HepG2 (cell line): ENCODE measurements around the gene GFER. TPM values are rescaled to one million over a fixed set of nuclear protein-coding genes. Genes with fewer than 3 reads are reported as not detected.

Source experiments
- BORCS8-MEF2B ChIP-seq: sonication (generic); formaldehyde crosslinking; IDR thresholded peaks from 2 replicates; pipeline ENCODE4 v1.8.0; 2022; ENCODE audit warnings: mild to moderate bottlenecking, missing genetic modification reagents
- CEBPZ ChIP-seq: IDR thresholded peaks from 2 replicates; pipeline ENCODE4 v1.6.1; 2012; ENCODE audit warnings: low read length, improper control_type of control experiment
- ELK4 ChIP-seq: sonication (generic); formaldehyde crosslinking; IDR thresholded peaks from 2 replicates; pipeline ENCODE4 v1.9.0; 2021; ENCODE audit warnings: missing genetic modification reagents, borderline replicate concordance
- HOXD1 ChIP-seq: sonication (generic); formaldehyde crosslinking; IDR thresholded peaks from 2 replicates; pipeline ENCODE4 v1.5.0; 2020; ENCODE audit warnings: missing genetic modification reagents
- ISX ChIP-seq: sonication (generic); formaldehyde crosslinking; conservative IDR thresholded peaks from 2 replicates; pipeline ENCODE4 v1.5.0; 2020; ENCODE audit warnings: missing genetic modification reagents
- KLF13 ChIP-seq: sonication (generic); formaldehyde crosslinking; IDR thresholded peaks from 2 replicates; pipeline ENCODE4 v1.4.0; 2020; ENCODE audit warnings: mild to moderate bottlenecking, missing genetic modification reagents
- KLF16 ChIP-seq, 2 experiments: sonication (generic) in 1 of 2; formaldehyde crosslinking in 1 of 2; IDR thresholded peaks; 2 replicates each; pipeline versions ENCODE4 v1.6.1 to v1.8.0; 2016 to 2023; ENCODE audit warnings: missing genetic modification reagents in 2 of 2, missing compliant biosample characterization in 1 of 2
- MTF2 ChIP-seq: sonication (generic); formaldehyde crosslinking; IDR thresholded peaks from 2 replicates; pipeline ENCODE4 v1.5.0; 2020; ENCODE audit warnings: missing genetic modification reagents, borderline replicate concordance
- SAP130 ChIP-seq: IDR thresholded peaks from 2 replicates; pipeline ENCODE4 v1.6.1; 2016; ENCODE audit warnings: low read depth
- SOX5 ChIP-seq: IDR thresholded peaks from 2 replicates; pipeline ENCODE4 v1.6.1; 2016; ENCODE audit warnings: borderline replicate concordance
- TCF12 ChIP-seq, 2 experiments: fragments of 450-650 bp in 1 of 2; sonication (generic) in 1 of 2; formaldehyde crosslinking in 1 of 2; IDR thresholded peaks; 2 replicates each; pipeline versions ENCODE4 v1.6.1 to v1.8.0; 2017 to 2022; ENCODE audit warnings: antibody characterized with exemption in 1 of 2, mild to moderate bottlenecking in 1 of 2, missing genetic modification reagents in 1 of 2, moderate library complexity in 1 of 2
- THAP8 ChIP-seq: sonication (generic); formaldehyde crosslinking; IDR thresholded peaks from 2 replicates; pipeline ENCODE4 v1.5.1; 2020; ENCODE audit warnings: missing genetic modification reagents, mild to moderate bottlenecking, borderline replicate concordance
- TRIM24 ChIP-seq: sonication (generic); formaldehyde crosslinking; IDR thresholded peaks from 2 replicates; pipeline ENCODE4 v1.8.0; 2022; ENCODE audit warnings: mild to moderate bottlenecking, missing genetic modification reagents
- ZBTB25 ChIP-seq: IDR thresholded peaks from 2 replicates; pipeline ENCODE4 v1.6.1; 2018; ENCODE audit warnings: missing genetic modification reagents
- ZNF574 ChIP-seq: sonication (generic); formaldehyde crosslinking; IDR thresholded peaks from 2 replicates; pipeline ENCODE4 v1.4.0; 2020; ENCODE audit warnings: missing genetic modification reagents
- ZNF615 ChIP-seq: sonication (generic); formaldehyde crosslinking; IDR thresholded peaks from 2 replicates; pipeline ENCODE4 v1.5.0; 2020; ENCODE audit warnings: mild to moderate bottlenecking, missing genetic modification reagents, borderline replicate concordance
- ZNF775 ChIP-seq: sonication (generic); formaldehyde crosslinking; IDR thresholded peaks from 2 replicates; pipeline ENCODE4 v1.4.0; 2020; ENCODE audit warnings: missing genetic modification reagents, mild to moderate bottlenecking, moderate library complexity, borderline replicate concordance
- ZZZ3 ChIP-seq: sonication (generic); formaldehyde crosslinking; IDR thresholded peaks from 2 replicates; pipeline ENCODE4 v1.4.0; 2020; ENCODE audit warnings: missing genetic modification reagents, mild to moderate bottlenecking, borderline replicate concordance
- polyA plus RNA-seq, 8 experiments: library from polyadenylated mRNA; depleted of rRNA in 3 of 8; stranded (reverse) in 7 of 8; unstranded in 1 of 8; fragments of >200 nt; fragmentation: Illumina TruSeq in 4 of 8; extraction: Trizol in 4 of 8; gene quantifications; 2 replicates each; pipeline versions ENCODE4 v1.2.1 to v1.2.3, GENCODE V29; 2011 to 2016; ENCODE audit warnings: low read depth in 4 of 8, missing spikeins in 1 of 8, mixed read lengths in 1 of 8; ENCODE audit not compliant: insufficient read depth in 1 of 8
- total RNA-seq, 5 experiments: library from RNA; depleted of rRNA; stranded (reverse); fragments of >200 nt; fragmentation: Illumina TruSeq; extraction: Trizol; gene quantifications; 2 replicates each; pipeline ENCODE4 v1.2.3, GENCODE V29; 2016; ENCODE audit warnings: low read depth in 1 of 5

Gene GFER
- total and polyA plus RNA-seq, 2 of the 13 experiments (the other 11 are each of a cell fraction or from before 2014, with no cell fraction given), result 28.6 to 71.7 TPM

- peak; percentile 88 for TF ChIP-seq ZNF574 (CRISPR knock-in tag)
- TF ChIP-seq BORCS8-MEF2B (CRISPR knock-in tag), result 0 out of 2 replicates have a peak, but pooled peaks have one; percentile 35
- no peak for TF ChIP-seq ZNF775 (CRISPR knock-in tag)
- TF ChIP-seq ZBTB25 (CRISPR knock-in tag), result peak; percentile 63; the same call in 1 of the 2 replicates
- no peak for TF ChIP-seq HOXD1 (CRISPR knock-in tag)
- TF ChIP-seq ISX (CRISPR knock-in tag), result no peak
- no peak for TF ChIP-seq THAP8 (CRISPR knock-in tag)
- TF ChIP-seq KLF16 (CRISPR knock-in tag; IDR thresholded peaks at IDR 0.05), result peak in 1 of 2 experiments; percentile 94; a peak in 2 of 4 replicates
- TF ChIP-seq KLF13 (CRISPR knock-in tag), result no peak
- TF ChIP-seq ZNF615 (CRISPR knock-in tag), result no peak
- peak; percentile 43; the same call in 1 of the 2 replicates for TF ChIP-seq SOX5
- TF ChIP-seq TCF12 (IDR thresholded peaks at IDR 0.05), result no peak
- no peak for TF ChIP-seq TCF12 (CRISPR knock-in tag; IDR thresholded peaks at IDR 0.05)
- TF ChIP-seq ZZZ3 (CRISPR knock-in tag), result no peak
- TF ChIP-seq CEBPZ, result no peak
- TF ChIP-seq SAP130 (CRISPR knock-in tag), result peak; percentile 92
- no peak for TF ChIP-seq ELK4 (CRISPR knock-in tag)
- no peak for TF ChIP-seq TRIM24 (CRISPR knock-in tag)
- TF ChIP-seq MTF2 (CRISPR knock-in tag), result no peak
Observed at GRCh38 chr16:2003827-2004641, 20.0 kb downstream of the GFER start (continued).
